Mesothelial cell of epicardium (in vitro differentiated cells): ENCODE data around the gene ZNF428. TPM values are rescaled to one million over a fixed set of nuclear protein-coding genes. Genes with fewer than 3 reads are reported as not detected.

ENCODE experiments used
- DNase-seq, 2 experiments: peaks; one replicate each; pipeline ENCODE4 v3.0.0; 2021; ENCODE audit warnings: low spot score in 2 of 2; ENCODE audit not compliant: unreplicated experiment in 2 of 2
- H3K27ac Mint-ChIP-seq: 2 replicates; pipeline ENCODE4 v1.8.0; 2021; ENCODE audit warnings: mixed read lengths
- H3K27me3 Mint-ChIP-seq: 2 replicates; pipeline ENCODE4 v1.8.0; 2021; ENCODE audit warnings: low read depth, mixed read lengths
- H3K36me3 Mint-ChIP-seq: 2 replicates; pipeline ENCODE4 v1.8.0; 2021; ENCODE audit warnings: mixed read lengths
- H3K4me1 Mint-ChIP-seq: 2 replicates; pipeline ENCODE4 v1.8.0; 2021; ENCODE audit warnings: mixed read lengths
- H3K4me3 Mint-ChIP-seq: 2 replicates; pipeline ENCODE4 v1.8.0; 2021; ENCODE audit warnings: mild to moderate bottlenecking, moderate library complexity, mixed read lengths
- H3K9me3 Mint-ChIP-seq: 2 replicates; pipeline ENCODE4 v1.8.0; 2021; ENCODE audit warnings: mixed read lengths
- CTCF ChIP-seq: fragments of 200-600 bp; sonication (generic); IDR thresholded peaks from one replicate; pipeline ENCODE4 v1.5.0; 2021; ENCODE audit warnings: antibody characterized with exemption; ENCODE audit not compliant: unreplicated experiment
- total RNA-seq: library from RNA; stranded (reverse); gene quantifications from 3 replicates; pipeline ENCODE4 v1.2.1, GENCODE V29; 2021

The ZNF428 gene
- total RNA-seq, 1 donor from 2014 or later: 96.2 TPM

GRCh38 chr19:43662487-43662886 lies 43.1 kb upstream of the ZNF428 start:
- H3K36me3 Mint-ChIP-seq: peaks cover 54% of the 10 kb centered on the region
- no peak overlapping the region for H3K4me3 Mint-ChIP-seq
- H3K27ac Mint-ChIP-seq: no peak overlapping the region

GRCh38 chr19:43660971-43661360 lies 41.5 kb upstream of the ZNF428 start:
- peaks cover 61% of the 10 kb centered on the region for H3K36me3 Mint-ChIP-seq
- H3K27me3 Mint-ChIP-seq: no peaks in the 10 kb centered on the region
- no peak for DNase-seq
- no peak overlapping the region for H3K4me3 Mint-ChIP-seq
- H3K4me1 Mint-ChIP-seq: no peaks in the 10 kb centered on the region
- H3K9me3 Mint-ChIP-seq: peaks cover 10% of the 10 kb centered on the region
- H3K27ac Mint-ChIP-seq: no peak overlapping the region
- no peak for TF ChIP-seq CTCF

More at GRCh38 chr19:43662487-43662886, 43.1 kb upstream of the ZNF428 start:
- TF ChIP-seq CTCF: peak; percentile 30
- Mint-ChIP-seq H3K27me3 (no peaks in the 10 kb centered on the region), H3K4me1 (peaks cover 5% of the 10 kb centered on the region), H3K9me3 (peaks cover 10% of the 10 kb centered on the region)
- DNase-seq: no peak

GRCh38 chr19:43660301-43660970 lies 41.0 kb upstream of the ZNF428 start:
- H3K4me1 Mint-ChIP-seq: no peaks in the 10 kb centered on the region
- no peak for TF ChIP-seq CTCF
- no peak overlapping the region for H3K4me3 Mint-ChIP-seq
- H3K36me3 Mint-ChIP-seq: peaks cover 66% of the 10 kb centered on the region
- H3K9me3 Mint-ChIP-seq: peaks cover 10% of the 10 kb centered on the region
- H3K27me3 Mint-ChIP-seq: no peaks in the 10 kb centered on the region
- DNase-seq: no peak
- no peak overlapping the region for H3K27ac Mint-ChIP-seq

GRCh38 chr19:43658494-43658893 lies 39.1 kb upstream of the ZNF428 start:
- DNase-seq: no peak
- no peak for TF ChIP-seq CTCF
- Mint-ChIP-seq H3K36me3 (peaks cover 59% of the 10 kb centered on the region), H3K27ac (no peak overlapping the region), H3K4me1 (no peaks in the 10 kb centered on the region), H3K9me3 (peaks cover 10% of the 10 kb centered on the region), H3K27me3 (no peaks in the 10 kb centered on the region), H3K4me3 (no peak overlapping the region)

- TF ChIP-seq CTCF: no peak
- Mint-ChIP-seq H3K27ac (no peak overlapping the region), H3K27me3 (no peaks in the 10 kb centered on the region), H3K4me1 (no peaks in the 10 kb centered on the region), H3K9me3 (peaks cover 10% of the 10 kb centered on the region), H3K36me3 (peaks cover 62% of the 10 kb centered on the region), H3K4me3 (no peak overlapping the region)
- no peak for DNase-seq
These were observed 38.6 kb upstream of the ZNF428 start for GRCh38 chr19:43658001-43658400.
